HG03108 (cell line): ENCODE measurements around the gene TMEM132C.

Experiments
- ATAC-seq: cut with Tn5 transposase; IDR thresholded peaks from one replicate; pipeline ENCODE4 v1.9.1; 2021; ENCODE audit warnings: moderate library complexity; ENCODE audit not compliant: unreplicated experiment

Gene TMEM132C

DNA sequence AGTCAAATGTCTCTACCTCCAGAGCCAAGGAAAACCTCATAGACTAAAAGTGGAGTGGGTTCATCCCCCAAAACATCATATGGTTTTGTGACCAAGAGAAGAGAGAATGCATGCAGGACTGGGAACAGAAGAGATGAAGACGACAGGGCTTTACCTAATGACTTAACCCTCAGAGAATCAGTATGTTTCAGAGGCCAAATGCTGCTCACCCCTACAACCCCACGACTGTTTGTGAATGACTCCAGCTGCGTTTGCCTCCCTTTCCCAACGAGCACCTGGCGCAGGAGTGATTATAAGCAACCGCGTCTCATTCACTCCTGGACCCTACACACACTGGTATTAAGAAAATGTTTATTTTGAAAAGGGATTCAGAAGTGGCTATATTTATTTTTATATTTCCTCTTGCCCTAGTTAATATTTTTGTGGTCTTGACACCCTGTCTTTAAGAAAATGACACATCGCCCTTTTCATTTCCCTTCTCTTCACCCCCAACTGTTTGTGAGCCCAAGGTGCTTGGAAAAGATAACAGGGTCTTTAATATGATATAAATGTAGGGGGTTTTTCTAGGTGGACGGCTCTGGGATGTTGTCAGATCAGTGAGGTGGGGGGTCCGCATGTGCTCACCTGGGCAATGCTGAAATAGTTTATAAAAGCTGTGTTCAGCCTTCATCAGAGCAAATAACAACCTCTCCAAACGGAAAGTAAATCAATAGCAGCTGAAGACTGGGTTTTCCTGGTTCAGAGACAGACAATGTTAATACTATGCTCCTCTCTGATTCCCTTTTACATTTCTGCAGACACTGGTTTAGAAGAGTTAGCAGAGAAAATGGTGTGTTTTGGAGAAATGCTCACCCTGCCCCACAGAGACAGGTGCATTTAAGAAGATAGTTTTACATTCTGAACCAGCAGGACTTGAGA, 479.1 kb downstream of the TMEM132C start:
- no peak for ATAC-seq

DNA sequence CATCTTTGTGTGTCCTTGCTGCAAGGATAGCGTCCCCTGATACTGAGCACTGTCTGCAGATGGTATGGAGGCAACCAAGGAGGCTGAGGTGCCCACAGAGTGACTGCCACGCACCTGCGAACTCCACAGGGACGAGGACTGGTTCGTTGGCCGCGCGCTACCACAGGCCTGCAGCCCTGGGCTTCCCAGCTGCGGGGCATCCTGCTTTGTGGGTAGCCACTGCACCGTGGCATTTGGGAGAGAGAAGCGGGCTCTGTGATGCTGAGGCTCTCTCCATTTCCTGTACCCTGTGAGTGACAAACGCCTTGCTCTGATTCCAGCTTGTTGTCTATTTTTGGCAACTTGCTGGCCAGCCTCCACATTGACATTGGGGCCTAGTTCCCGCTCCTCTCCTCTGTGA, 480.5 kb downstream of the TMEM132C start:
- ATAC-seq: no peak

DNA sequence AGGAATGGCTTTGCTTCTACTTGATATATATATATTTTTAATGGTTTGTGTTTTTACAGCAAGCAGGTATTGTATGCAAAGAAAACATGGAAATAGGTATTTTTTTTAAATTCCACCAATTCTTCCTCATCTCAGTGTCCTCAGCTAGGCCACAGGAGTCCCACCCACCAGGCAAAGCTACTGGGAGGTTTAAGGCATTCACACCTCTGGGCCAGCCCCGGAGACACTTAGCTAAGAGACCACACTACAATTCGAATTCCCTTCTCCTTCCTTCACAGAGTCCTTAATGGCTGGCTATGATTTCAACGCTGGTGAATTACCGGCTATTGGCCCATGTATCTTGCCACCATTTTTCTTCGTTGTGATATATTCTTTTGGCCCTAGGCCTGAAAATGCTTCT, 485.4 kb downstream of the TMEM132C start:
- no peak for ATAC-seq

DNA sequence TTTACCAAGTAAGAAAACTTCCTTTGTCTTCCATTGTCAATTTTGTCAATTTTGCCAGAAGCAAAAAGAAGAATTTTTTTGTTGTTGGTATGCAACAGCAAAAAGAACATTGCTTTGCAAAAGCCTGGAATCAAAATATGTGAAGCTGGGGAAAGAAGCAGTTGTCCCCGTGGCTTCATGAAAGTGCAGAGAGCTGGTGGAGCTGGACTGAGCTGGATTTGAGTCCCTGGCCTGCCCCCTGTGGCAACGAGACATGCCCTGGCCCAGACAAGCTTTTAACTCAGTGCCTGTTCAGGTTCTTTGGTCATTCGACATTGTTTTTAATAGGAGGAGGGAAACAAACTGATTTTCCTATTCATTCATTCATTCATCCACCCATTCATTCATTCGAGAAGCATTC, 486.5 kb downstream of the TMEM132C start:
- no peak for ATAC-seq

DNA sequence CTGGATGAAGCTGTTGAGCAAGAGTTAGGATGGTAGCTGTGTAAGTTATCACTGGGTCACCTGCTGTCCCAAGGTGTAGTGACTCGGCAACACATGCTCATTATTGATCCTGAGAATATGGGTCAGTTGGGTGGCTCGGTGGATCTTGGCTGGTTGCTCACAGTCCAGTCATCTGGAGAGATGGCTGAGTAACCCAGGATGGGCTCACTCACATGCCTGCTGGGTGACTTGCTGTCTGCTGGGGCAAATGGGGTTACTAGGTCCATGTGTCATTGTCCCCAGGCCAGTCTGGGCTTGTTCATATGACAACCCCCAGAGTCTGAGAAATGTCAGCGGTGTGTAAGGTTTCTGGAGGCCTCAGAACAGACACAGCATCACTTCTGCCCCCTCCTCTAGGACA, 487.3 kb downstream of the TMEM132C start:
- ATAC-seq: no peak

DNA sequence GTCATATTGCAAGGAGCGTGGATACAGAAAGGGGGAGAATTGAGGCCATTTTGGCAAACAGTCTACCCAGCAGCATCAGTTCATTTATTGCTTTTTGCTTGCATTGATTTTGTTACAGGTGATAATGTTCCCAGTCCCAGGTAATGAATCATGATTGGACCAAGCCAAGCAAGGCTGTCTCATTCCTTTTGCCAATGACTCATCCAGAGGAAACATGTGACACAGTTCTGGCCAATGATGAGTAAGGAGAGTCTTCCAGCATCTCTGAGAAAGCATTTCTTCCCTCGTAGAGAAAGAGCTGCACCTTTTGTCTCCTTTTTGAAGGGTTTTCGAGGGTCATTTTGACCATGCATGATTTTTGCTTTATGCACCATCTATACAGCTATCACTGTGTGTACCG, 488.6 kb downstream of the TMEM132C start:
- ATAC-seq: no peak
